Measurements from ENCODE around the gene PCGF5.
"Not testable (repeated sequence)": the region's sequence is repeated elsewhere in the genome, so short reads cannot be mapped to it uniquely, and the experiment has no call there.

DNA sequence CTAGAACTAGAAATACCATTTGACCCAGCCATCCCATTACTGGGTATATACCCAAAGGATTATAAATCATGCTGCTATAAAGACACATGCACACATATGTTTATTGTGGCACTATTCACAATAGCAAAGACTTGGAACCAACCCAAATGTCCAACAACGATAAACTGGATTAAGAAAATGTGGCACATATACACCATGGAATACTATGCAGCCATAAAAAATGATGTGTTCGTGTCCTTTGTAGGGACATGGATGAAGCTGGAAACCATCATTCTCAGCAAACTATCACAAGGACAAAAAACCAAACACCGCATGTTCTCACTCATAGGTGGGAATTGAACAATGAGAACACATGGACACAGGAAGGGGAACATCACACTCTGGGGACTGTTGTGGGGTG, 40.0 kb downstream of the PCGF5 start:
- TF ChIP-seq, protein P1, sequence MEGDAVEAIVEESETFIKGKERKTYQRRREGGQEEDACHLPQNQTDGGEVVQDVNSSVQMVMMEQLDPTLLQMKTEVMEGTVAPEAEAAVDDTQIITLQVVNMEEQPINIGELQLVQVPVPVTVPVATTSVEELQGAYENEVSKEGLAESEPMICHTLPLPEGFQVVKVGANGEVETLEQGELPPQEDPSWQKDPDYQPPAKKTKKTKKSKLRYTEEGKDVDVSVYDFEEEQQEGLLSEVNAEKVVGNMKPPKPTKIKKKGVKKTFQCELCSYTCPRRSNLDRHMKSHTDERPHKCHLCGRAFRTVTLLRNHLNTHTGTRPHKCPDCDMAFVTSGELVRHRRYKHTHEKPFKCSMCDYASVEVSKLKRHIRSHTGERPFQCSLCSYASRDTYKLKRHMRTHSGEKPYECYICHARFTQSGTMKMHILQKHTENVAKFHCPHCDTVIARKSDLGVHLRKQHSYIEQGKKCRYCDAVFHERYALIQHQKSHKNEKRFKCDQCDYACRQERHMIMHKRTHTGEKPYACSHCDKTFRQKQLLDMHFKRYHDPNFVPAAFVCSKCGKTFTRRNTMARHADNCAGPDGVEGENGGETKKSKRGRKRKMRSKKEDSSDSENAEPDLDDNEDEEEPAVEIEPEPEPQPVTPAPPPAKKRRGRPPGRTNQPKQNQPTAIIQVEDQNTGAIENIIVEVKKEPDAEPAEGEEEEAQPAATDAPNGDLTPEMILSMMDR (IDR thresholded peaks at IDR 0.05; ENCODE audit: insufficient read depth, low read length) = not testable (repeated sequence)
- TF ChIP-seq GABPA, POLR2AphosphoS5 (IDR thresholded peaks at IDR 0.05; ENCODE audit: low read depth): not testable (repeated sequence)

All from HL-60 (cell line).